Adrenal gland (tissue), 5 donors: ENCODE measurements around the gene NRM.

Experiments
- CTCF ChIP-seq, 6 experiments: fragments of 450-650 bp in 4 of 6; fragments of 200-600 bp in 2 of 6; sonication (generic) in 1 of 6; IDR thresholded peaks; 1 replicate in 5 of 6; 2 replicates in 1 of 6; pipeline versions ENCODE4 v1.5.1 to v1.8.0; 2016 to 2021; ENCODE audit warnings: antibody characterized with exemption in 6 of 6, mild to moderate bottlenecking in 2 of 6, moderate library complexity in 1 of 6
- POLR2A ChIP-seq, 2 donors: fragments of 450-650 bp; IDR thresholded peaks; one replicate each; pipeline ENCODE4 v1.6.1; 2017; ENCODE audit warnings: antibody characterized with exemption in 2 of 2, mild to moderate bottlenecking in 2 of 2, moderate library complexity in 1 of 2
- donor health status: DM: no; HTN: no; CAD: no.

DNA sequence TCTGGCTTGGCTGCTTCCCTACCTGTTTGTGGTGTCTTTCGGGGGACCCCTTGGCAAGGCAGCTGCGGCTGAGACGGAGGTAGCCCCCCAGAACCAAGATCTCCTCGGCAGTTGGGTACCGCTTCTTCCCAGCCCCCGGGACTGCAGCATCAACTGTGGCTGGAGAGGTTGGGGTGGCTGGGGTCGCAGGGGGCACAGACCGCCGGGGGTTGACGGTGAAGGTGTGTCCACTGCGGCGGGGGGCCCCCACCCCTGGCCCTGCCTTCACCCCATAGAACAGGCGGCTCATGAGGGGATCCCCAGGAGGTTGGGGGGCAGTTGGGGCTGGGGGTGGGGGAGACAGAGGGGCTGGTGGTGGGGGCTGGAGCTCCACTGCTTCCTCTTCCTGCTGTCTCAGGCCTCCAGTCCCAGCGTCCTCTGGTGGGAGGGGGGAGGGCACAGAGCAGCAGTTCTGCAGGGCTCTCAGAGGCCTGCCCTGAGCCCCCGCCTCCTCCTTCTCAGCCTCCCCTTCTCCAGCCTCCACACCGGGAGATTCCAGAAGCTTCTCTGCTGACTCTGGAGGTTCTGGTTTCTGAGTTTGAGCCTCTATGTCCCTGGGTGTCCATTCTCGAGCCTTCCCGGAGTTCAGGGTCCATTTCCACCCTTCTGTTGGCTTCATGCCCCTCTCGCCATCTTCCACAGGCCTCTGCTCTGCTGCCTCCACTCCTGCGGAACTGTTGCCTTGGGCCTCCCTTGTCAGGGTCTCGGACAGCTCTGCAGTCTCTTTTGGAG is 6.2 kb downstream of the NRM start:
- no peak for TF ChIP-seq CTCF (IDR thresholded peaks at IDR 0.05)
- no peak for TF ChIP-seq POLR2A (IDR thresholded peaks at IDR 0.05)
